CD4-positive, alpha-beta T cell (primary cell): ENCODE measurements around the gene PRRX1. TPM values are rescaled to one million over a fixed set of nuclear protein-coding genes. Genes with fewer than 3 reads are reported as not detected.

Experiments used
- ATAC-seq: fragments of 200-7000 bp; cut with Tn5 transposase; one replicate; pipeline ENCODE4 v1.10.0; 2022; ENCODE audit warnings: mild to moderate bottlenecking; ENCODE audit not compliant: poor library complexity
- CTCF ChIA-PET: fragments of 350-600 bp; sonication (Branson Sonifier 250); formaldehyde crosslinking; loops from one replicate; lab custom pipeline; 2021; ENCODE audit warnings: antibody characterized with exemption, inconsistent platforms; lab: Charles Lee
- POLR2A ChIA-PET: fragments of 350-600 bp; sonication (Branson Sonifier 250); formaldehyde crosslinking; loops from one replicate; lab custom pipeline; 2021; ENCODE audit warnings: antibody characterized with exemption, inconsistent platforms; lab: Charles Lee
- DNase-seq, 14 experiments: peaks; one replicate each; pipeline ENCODE4 v3.0.0-alpha.2; 2013 to 2020; ENCODE audit warnings: mixed read lengths in 2 of 14
- H3K27ac ChIP-seq, 2 donors: one replicate each; pipeline versions ENCODE4 v1.5.1 to v1.7.0; 2013; ENCODE audit warnings: low read length in 2 of 2, low read depth in 1 of 2, mild to moderate bottlenecking in 1 of 2
- H3K27me3 ChIP-seq, 2 experiments: 1 replicate in 1 of 2; 2 replicates in 1 of 2; pipeline versions ENCODE4 v1.6.1 to v1.7.0; 2013; ENCODE audit warnings: low read length in 2 of 2, control low read depth in 1 of 2, mild to moderate bottlenecking in 1 of 2, moderate library complexity in 1 of 2; ENCODE audit not compliant: insufficient read depth in 2 of 2, control insufficient read depth in 1 of 2
- H3K36me3 ChIP-seq: one replicate; pipeline ENCODE4 v1.6.1; 2013; ENCODE audit warnings: low read length, control low read depth; ENCODE audit not compliant: insufficient read depth
- H3K4me1 ChIP-seq: one replicate; pipeline ENCODE4 v1.6.1; 2013; ENCODE audit warnings: low read length, control low read depth; ENCODE audit not compliant: insufficient read depth
- H3K4me3 ChIP-seq: one replicate; pipeline ENCODE4 v1.5.1; 2013; ENCODE audit warnings: mild to moderate bottlenecking, low read length, moderate library complexity
- H3K9me3 ChIP-seq, 2 experiments: 1 replicate in 1 of 2; 2 replicates in 1 of 2; pipeline versions ENCODE4 v1.6.1 to v1.7.0; 2013; ENCODE audit warnings: low read length in 2 of 2, mild to moderate bottlenecking in 2 of 2, control low read depth in 1 of 2, moderate library complexity in 1 of 2; ENCODE audit not compliant: control insufficient read depth in 1 of 2, insufficient read depth in 1 of 2
- H3K27ac Mint-ChIP-seq: one replicate; pipeline ENCODE4 v1.8.0; 2020; ENCODE audit warnings: mixed read lengths
- H3K27me3 Mint-ChIP-seq: one replicate; pipeline ENCODE4 v1.8.0; 2021; ENCODE audit warnings: mixed read lengths
- H3K36me3 Mint-ChIP-seq: one replicate; pipeline ENCODE4 v1.8.0; 2021; ENCODE audit warnings: low read depth, mixed read lengths
- H3K4me1 Mint-ChIP-seq: one replicate; pipeline ENCODE4 v1.8.0; 2021; ENCODE audit warnings: low read depth, mixed read lengths
- H3K4me3 Mint-ChIP-seq: one replicate; pipeline ENCODE4 v1.8.0; 2020; ENCODE audit warnings: mild to moderate bottlenecking, mixed read lengths
- H3K9me3 Mint-ChIP-seq: one replicate; pipeline ENCODE4 v1.8.0; 2020; ENCODE audit warnings: mixed read lengths
- CTCF ChIP-seq: fragments of 200-600 bp; IDR thresholded peaks from one replicate; pipeline ENCODE4 v1.8.0; 2022; ENCODE audit warnings: antibody characterized with exemption, mild to moderate bottlenecking
- intact Hi-C, 2 experiments: fragments of 100-400 bp; cut with DNase I in 1 of 2; cut with micrococcal nuclease in 1 of 2; formaldehyde crosslinking; loops; one replicate each; pipeline versions ENCODE4 v1.15.1 to v1.9.0; 2023 to 2025; cut with DNase I, micrococcal nuclease
- total RNA-seq, 174 experiments: library from RNA in 2 of 174; stranded (reverse) in 2 of 174; gene quantifications; one replicate each; pipeline ENCODE4 v1.2.3 and lab custom pipeline; 2021 to 2026

PRRX1 gene
- total RNA-seq, 2 experiments from 2014 or later = not detected

GRCh38 chr1:170686291-170686690, 22.4 kb downstream of the PRRX1 start:
- H3K4me1 ChIP-seq = no peaks in the 10 kb centered on the region
- ChIA-PET POLR2A (no interaction called here), CTCF (interaction anchor here (0.8 kb wide), 1 partner anchor 13 kb away, joined by 3 read pairs; no protein-coding TSS in a partner anchor)
- Mint-ChIP-seq H3K9me3 (no peaks in the 10 kb centered on the region), H3K4me1 (no peaks in the 10 kb centered on the region), H3K27me3 (peaks cover 53% of the 10 kb centered on the region), H3K4me3 (no peak overlapping the region), H3K27ac (no peak overlapping the region), H3K36me3 (no peaks in the 10 kb centered on the region)
- no peaks in the 10 kb centered on the region for H3K9me3 ChIP-seq
- no peak overlapping the region for H3K27ac ChIP-seq
- ATAC-seq (no peak), DNase-seq (no peak)
- TF ChIP-seq CTCF = no peak
- H3K4me3 ChIP-seq = no peak overlapping the region
- intact Hi-C loops = loop anchor here in 1 of 2 experiments (5.0 kb wide), 1 partner anchor 626 kb away; the partner anchor contains the start of gene FMO4
- no peaks in the 10 kb centered on the region for H3K36me3 ChIP-seq
- H3K27me3 ChIP-seq = peaks cover 5 to 13% of the 10 kb centered on the region in 2 experiments

- no peaks in the 10 kb centered on the region for H3K36me3 Mint-ChIP-seq
- Histone ChIP-seq H3K27ac (no peak overlapping the region), H3K4me1 (no peaks in the 10 kb centered on the region), H3K9me3 (no peaks in the 10 kb centered on the region), H3K27me3 (peaks cover 5 to 13% of the 10 kb centered on the region in 2 experiments), H3K4me3 (no peak overlapping the region), H3K36me3 (no peaks in the 10 kb centered on the region)
- H3K4me3 Mint-ChIP-seq = no peak overlapping the region
- H3K27ac Mint-ChIP-seq = no peak overlapping the region
- POLR2A ChIA-PET = no interaction called here
- TF ChIP-seq CTCF = no peak
- peaks cover 52% of the 10 kb centered on the region for H3K27me3 Mint-ChIP-seq
- H3K9me3 Mint-ChIP-seq = no peaks in the 10 kb centered on the region
- H3K4me1 Mint-ChIP-seq = no peaks in the 10 kb centered on the region
- CTCF ChIA-PET = interaction anchor here (1.9 kb wide), 1 partner anchor 11 kb away, joined by 4 read pairs; no protein-coding TSS in a partner anchor
- intact Hi-C loops = loop anchor here in 1 of 2 experiments (5.0 kb wide), 1 partner anchor 625 kb away; the partner anchor contains the start of gene FMO4
- ATAC-seq (no peak), DNase-seq (no peak)
Measured at GRCh38 chr1:170687621-170688020, 23.7 kb downstream of the PRRX1 start.

GRCh38 chr1:170691258-170691657, 27.3 kb downstream of the PRRX1 start:
- Histone ChIP-seq H3K27me3 (peaks cover 5 to 9% of the 10 kb centered on the region in 2 experiments), H3K36me3 (no peaks in the 10 kb centered on the region), H3K4me1 (no peaks in the 10 kb centered on the region), H3K27ac (no peak overlapping the region), H3K9me3 (no peaks in the 10 kb centered on the region), H3K4me3 (no peak overlapping the region)
- intact Hi-C loops = no loop called here
- POLR2A ChIA-PET = no interaction called here
- no peaks in the 10 kb centered on the region for H3K9me3 Mint-ChIP-seq
- H3K36me3 Mint-ChIP-seq = no peaks in the 10 kb centered on the region
- no peak overlapping the region for H3K27ac Mint-ChIP-seq
- H3K27me3 Mint-ChIP-seq = peaks cover 54% of the 10 kb centered on the region
- ATAC-seq = no peak
- no peaks in the 10 kb centered on the region for H3K4me1 Mint-ChIP-seq
- DNase-seq = no peak
- TF ChIP-seq CTCF = no peak
- H3K4me3 Mint-ChIP-seq = no peak overlapping the region
- CTCF ChIA-PET = interaction anchor here (2.0 kb wide), 1 partner anchor 622 kb away, joined by 5 read pairs; the partner anchor contains the start of gene FMO4
